ENCODE results near the gene SERPINE3.

The SERPINE3 gene

DNA sequence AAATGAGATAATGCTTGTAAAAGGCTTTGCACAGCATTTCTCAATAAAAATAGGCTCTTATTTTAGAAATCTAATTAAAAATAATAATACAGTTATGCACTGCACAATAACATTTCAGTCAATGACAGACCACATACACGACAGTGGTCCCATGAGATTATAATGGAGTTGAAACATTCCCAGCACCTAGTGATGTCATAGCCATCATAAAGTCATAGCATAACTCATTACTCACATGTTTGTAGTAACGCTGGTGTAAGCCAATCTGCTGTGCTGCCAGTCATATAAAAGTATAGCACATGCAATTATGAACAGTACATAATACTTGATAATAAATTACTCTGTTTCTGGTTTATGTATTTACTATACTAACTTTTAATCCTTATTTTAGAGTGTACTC lies 12.7 kb upstream of the SERPINE3 start:
- no peak for DNase-seq (ENCODE audit: low read depth)
- H3K4me3 ChIP-seq (ENCODE audit: low read depth, low read length), result no peak overlapping the region
- TF ChIP-seq, protein P1, sequence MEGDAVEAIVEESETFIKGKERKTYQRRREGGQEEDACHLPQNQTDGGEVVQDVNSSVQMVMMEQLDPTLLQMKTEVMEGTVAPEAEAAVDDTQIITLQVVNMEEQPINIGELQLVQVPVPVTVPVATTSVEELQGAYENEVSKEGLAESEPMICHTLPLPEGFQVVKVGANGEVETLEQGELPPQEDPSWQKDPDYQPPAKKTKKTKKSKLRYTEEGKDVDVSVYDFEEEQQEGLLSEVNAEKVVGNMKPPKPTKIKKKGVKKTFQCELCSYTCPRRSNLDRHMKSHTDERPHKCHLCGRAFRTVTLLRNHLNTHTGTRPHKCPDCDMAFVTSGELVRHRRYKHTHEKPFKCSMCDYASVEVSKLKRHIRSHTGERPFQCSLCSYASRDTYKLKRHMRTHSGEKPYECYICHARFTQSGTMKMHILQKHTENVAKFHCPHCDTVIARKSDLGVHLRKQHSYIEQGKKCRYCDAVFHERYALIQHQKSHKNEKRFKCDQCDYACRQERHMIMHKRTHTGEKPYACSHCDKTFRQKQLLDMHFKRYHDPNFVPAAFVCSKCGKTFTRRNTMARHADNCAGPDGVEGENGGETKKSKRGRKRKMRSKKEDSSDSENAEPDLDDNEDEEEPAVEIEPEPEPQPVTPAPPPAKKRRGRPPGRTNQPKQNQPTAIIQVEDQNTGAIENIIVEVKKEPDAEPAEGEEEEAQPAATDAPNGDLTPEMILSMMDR (IDR thresholded peaks at IDR 0.05; ENCODE audit: low read depth, low read length, missing control alignments), result no peak

DNA sequence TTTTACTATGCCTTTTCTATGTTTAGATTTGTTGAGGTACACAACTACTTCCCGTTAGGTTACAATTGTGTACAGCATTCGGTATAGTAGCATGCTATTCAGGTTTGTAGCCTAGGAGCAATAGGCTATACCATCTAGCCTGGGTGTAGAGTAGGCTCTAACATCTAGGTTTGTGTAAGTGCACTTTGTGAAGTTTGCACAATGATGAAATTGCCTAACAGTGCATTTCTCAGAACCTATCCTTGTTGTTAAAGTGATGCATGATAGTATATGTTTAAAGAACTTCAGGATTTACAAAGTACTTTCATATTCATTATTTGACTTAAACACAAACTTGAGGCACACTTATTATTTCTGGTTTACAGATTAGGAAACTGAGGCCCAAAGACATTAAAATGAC lies 11.5 kb upstream of the SERPINE3 start:
- no peak for DNase-seq (ENCODE audit: low read depth)
- H3K4me3 ChIP-seq (ENCODE audit: low read depth, low read length), result no peak overlapping the region
- TF ChIP-seq, protein P1 (IDR thresholded peaks at IDR 0.05; ENCODE audit: low read depth, low read length, missing control alignments), result no peak

DNA sequence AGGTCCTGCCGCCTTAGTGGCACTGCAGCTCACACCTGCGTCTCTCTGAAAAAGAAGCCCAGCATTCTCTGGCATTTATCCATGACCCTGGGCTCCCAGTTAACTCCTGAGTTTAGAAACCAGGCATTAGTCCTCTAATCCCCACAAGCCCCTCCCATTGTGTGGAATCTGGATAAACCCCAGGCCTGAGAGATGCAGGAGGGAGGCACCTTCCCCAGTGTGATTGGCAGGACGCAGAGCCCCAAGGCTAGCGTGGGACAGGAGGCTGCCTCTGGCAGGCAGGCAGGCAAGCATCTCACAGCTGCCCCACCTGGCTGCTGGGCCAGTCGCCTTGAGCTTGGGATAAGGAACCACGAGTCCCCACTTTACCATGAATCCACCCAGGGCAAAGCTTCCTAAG lies 11.0 kb upstream of the SERPINE3 start:
- no peak for DNase-seq (ENCODE audit: low read depth)

DNA sequence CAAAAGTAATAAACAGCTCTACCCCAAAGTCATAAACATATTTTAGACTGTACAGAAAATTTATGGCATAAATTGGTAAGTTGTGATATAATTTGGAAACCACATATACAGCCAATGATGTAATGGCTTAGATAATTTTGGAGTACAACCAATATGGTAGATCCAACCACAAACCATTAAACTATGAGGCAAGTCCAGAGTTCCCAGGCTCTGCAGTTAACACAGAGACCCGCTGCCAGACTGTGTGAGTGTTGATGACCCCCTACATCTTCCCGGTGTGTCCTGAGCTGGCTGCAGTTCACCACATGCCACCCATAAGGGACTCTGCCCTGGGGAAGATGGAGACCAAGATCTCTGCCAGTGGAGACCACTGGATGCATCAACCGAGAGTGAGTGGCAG lies 9.9 kb upstream of the SERPINE3 start:
- no peak for DNase-seq (ENCODE audit: low read depth)
- TF ChIP-seq, protein P1 (IDR thresholded peaks at IDR 0.05; ENCODE audit: low read depth, low read length, missing control alignments), result no peak
- H3K4me3 ChIP-seq (ENCODE audit: low read depth, low read length), result no peak overlapping the region

More for the DNA sequence above, 11.0 kb upstream of the SERPINE3 start:
- TF ChIP-seq, protein P1 (IDR thresholded peaks at IDR 0.05; ENCODE audit: low read depth, low read length, missing control alignments), result no peak
- H3K4me3 ChIP-seq (ENCODE audit: low read depth, low read length), result no peak overlapping the region

DNA sequence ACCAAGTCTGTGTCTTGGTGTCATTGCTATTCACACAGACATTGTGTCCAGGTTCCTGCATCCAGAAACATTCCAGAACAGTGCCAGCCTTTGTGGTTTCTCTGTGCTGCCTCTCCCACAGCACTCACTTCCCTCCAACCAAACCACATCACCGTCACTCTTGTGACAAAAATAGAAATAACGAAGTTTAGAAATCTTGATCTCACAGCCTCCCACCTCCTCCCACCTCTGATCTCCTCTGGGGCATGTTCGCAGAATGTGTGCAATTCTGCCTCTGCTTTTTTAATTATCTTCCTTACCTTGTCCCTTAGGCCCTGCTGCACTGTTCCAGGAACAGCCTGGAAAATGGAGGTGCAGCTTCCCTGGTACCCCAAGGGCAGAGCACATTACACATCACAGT lies 8.7 kb upstream of the SERPINE3 start:
- TF ChIP-seq, protein P1 (IDR thresholded peaks at IDR 0.05; ENCODE audit: low read depth, low read length, missing control alignments), result no peak
- H3K4me3 ChIP-seq (ENCODE audit: low read depth, low read length), result no peak overlapping the region
- no peak for DNase-seq (ENCODE audit: low read depth)

DNA sequence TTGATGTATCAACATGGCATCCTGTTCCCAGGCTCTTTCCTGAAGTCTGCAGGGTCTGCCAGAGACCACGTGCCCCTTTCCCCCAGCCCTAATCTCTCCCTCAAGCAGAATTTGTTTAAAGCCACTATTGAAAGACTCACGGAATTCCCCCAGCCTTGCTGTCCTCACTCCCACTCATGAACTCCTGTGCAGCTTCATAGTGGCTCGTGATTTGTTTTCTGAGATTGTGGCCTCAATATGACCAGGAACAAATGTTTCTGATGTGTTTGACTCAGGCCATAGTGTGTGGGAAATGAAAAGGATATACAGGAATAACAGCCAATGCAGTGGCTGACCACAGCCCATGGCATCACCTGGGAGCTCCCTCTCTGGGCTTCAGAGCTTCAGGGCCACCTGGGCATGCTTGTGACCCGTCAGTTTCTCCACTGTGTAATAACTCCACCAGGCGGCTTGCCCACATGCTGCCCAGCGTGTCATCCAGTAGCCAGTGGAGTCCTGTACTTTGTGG lies 8.1 kb upstream of the SERPINE3 start:
- no peak for DNase-seq (ENCODE audit: low read depth)
- no peak overlapping the region for H3K4me3 ChIP-seq (ENCODE audit: low read depth, low read length)
- TF ChIP-seq, protein P1 (IDR thresholded peaks at IDR 0.05; ENCODE audit: low read depth, low read length, missing control alignments), result no peak

DNA sequence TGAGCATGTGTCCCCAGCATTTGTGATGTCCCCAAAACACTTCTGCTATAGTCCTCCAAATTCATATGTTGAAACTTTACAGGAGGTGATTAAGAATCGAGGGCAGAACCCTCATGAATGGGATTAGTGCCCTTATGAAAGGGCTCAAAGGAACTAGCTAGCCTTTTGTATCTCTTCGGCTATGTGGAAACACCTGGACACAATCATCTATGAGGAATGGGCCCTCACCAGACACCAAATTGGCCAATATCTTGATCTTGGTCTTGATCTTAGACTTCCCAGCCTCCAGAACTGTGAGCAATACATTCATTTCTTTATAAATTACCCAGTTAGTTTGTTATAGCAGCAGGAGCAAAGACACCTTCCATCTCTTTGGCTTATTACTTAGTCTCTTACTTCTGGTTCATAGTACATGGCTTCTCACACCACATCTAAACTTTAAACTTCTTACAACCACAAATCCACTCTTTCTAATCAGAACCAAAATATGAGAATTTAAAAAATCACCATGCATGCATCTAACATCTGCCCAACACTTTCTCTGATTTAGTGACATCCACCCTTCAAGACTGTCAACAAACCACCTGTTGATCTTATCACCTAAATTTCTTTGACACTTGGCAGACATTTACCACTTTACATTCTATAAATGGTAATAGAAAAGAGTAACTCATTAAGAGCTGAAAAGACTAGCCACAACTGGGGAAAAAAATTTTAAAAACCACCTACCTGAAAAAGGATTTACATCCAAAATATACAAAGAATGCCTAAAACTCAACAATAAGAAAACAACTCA lies 6.7 kb upstream of the SERPINE3 start:
- TF ChIP-seq, protein P1 (IDR thresholded peaks at IDR 0.05; ENCODE audit: low read depth, low read length, missing control alignments), result no peak
- no peak overlapping the region for H3K4me3 ChIP-seq (ENCODE audit: low read depth, low read length)
- DNase-seq (ENCODE audit: low read depth), result no peak

Data from GM12864 (cell line).